ENCODE results near the gene MXD3.
"Not testable (repeated sequence)": the region's sequence is repeated elsewhere in the genome, so short reads cannot be mapped to it uniquely, and the experiment has no call there.

MXD3 gene

GRCh38 chr5:177343777-177344176, 32.1 kb upstream of the MXD3 start:
- no peak for DNase-seq (ENCODE audit: low read depth in 4 of 4, low spot score in 1 of 4)

GRCh38 chr5:177343000-177343399, 31.3 kb upstream of the MXD3 start:
- not testable (repeated sequence) for DNase-seq (ENCODE audit: low read depth in 4 of 4, low spot score in 1 of 4)

- DNase-seq (ENCODE audit: low read depth in 4 of 4, low spot score in 1 of 4), result no peak
These were observed 27.5 kb upstream of the MXD3 start for GRCh38 chr5:177339107-177339638.

GRCh38 chr5:177338251-177339106, 26.8 kb upstream of the MXD3 start:
- no peak for DNase-seq (ENCODE audit: low read depth in 4 of 4, low spot score in 1 of 4)

- DNase-seq (ENCODE audit: low read depth in 4 of 4, low spot score in 1 of 4), result no peak
These were observed 25.2 kb upstream of the MXD3 start for GRCh38 chr5:177336603-177337494.

GRCh38 chr5:177336112-177336511, 24.4 kb upstream of the MXD3 start:
- DNase-seq (ENCODE audit: low read depth in 4 of 4, low spot score in 1 of 4), result no peak

- no peak for DNase-seq (ENCODE audit: low read depth in 4 of 4, low spot score in 1 of 4)
These were observed 24.0 kb upstream of the MXD3 start for GRCh38 chr5:177335701-177336065.

- DNase-seq (ENCODE audit: low read depth in 4 of 4, low spot score in 1 of 4), result no peak
These were observed 23.3 kb upstream of the MXD3 start for GRCh38 chr5:177334781-177335700.

GRCh38 chr5:177334155-177334551, 22.5 kb upstream of the MXD3 start:
- DNase-seq (ENCODE audit: low read depth in 4 of 4, low spot score in 1 of 4), result no peak

- DNase-seq (ENCODE audit: low read depth in 4 of 4, low spot score in 1 of 4), result no peak
These were observed 21.9 kb upstream of the MXD3 start for GRCh38 chr5:177333420-177334154.

- no peak for DNase-seq (ENCODE audit: low read depth in 4 of 4, low spot score in 1 of 4)
These were observed 21.2 kb upstream of the MXD3 start for GRCh38 chr5:177332896-177333260.

- no peak for DNase-seq (ENCODE audit: low read depth in 4 of 4, low spot score in 1 of 4)
These were observed 20.6 kb upstream of the MXD3 start for GRCh38 chr5:177332031-177332895.

GRCh38 chr5:177330991-177331842, 19.5 kb upstream of the MXD3 start:
- DNase-seq (ENCODE audit: low read depth in 4 of 4, low spot score in 1 of 4), result no peak

- DNase-seq (ENCODE audit: low read depth in 4 of 4, low spot score in 1 of 4), result no peak
These were observed 18.2 kb upstream of the MXD3 start for GRCh38 chr5:177329883-177330282.

- DNase-seq (ENCODE audit: low read depth in 4 of 4, low spot score in 1 of 4), result no peak
These were observed 17.0 kb upstream of the MXD3 start for GRCh38 chr5:177328545-177329231.

GRCh38 chr5:177327539-177328522, 16.1 kb upstream of the MXD3 start:
- no peak for DNase-seq (ENCODE audit: low read depth in 4 of 4, low spot score in 1 of 4)
